Heart right ventricle (tissue), 16 donors: ENCODE results near the gene GPR52. TPM values are rescaled to one million over a fixed set of nuclear protein-coding genes. Genes with fewer than 3 reads are reported as not detected.

ENCODE experiments used
- ATAC-seq, 8 donors: fragments of 200-7000 bp; cut with Tn5 transposase; one replicate each; pipeline ENCODE4 v1.9.1; 2020; ENCODE audit warnings: mild to moderate bottlenecking in 8 of 8, moderate library complexity in 8 of 8, moderate number of reproducible peaks in 1 of 8
- DNase-seq, 2 donors: peaks; one replicate each; pipeline ENCODE4 v3.0.0-alpha.2; 2020
- H3K27ac ChIP-seq, 10 donors: fragments of 200-600 bp; sonication (generic) in 2 of 10; one replicate each; pipeline versions ENCODE4 v1.5.0 to v1.8.0; 2020 to 2022; ENCODE audit warnings: mild to moderate bottlenecking in 3 of 10
- H3K27me3 ChIP-seq, 7 donors: fragments of 200-600 bp; one replicate each; pipeline ENCODE4 v1.8.0; 2021 to 2022; ENCODE audit warnings: mild to moderate bottlenecking in 2 of 7
- H3K36me3 ChIP-seq, 9 donors: fragments of 200-600 bp; sonication (generic) in 1 of 9; one replicate each; pipeline versions ENCODE4 v1.5.0 to v1.8.0; 2020 to 2022; ENCODE audit warnings: mild to moderate bottlenecking in 2 of 9
- H3K4me1 ChIP-seq, 9 donors: fragments of 200-600 bp; sonication (generic) in 1 of 9; one replicate each; pipeline versions ENCODE4 v1.5.0 to v1.8.0; 2020 to 2022; ENCODE audit warnings: mild to moderate bottlenecking in 4 of 9
- H3K4me3 ChIP-seq, 10 donors: fragments of 200-600 bp; sonication (generic) in 2 of 10; one replicate each; pipeline versions ENCODE4 v1.5.0 to v1.8.0; 2020 to 2022; ENCODE audit warnings: mild to moderate bottlenecking in 7 of 10, moderate library complexity in 2 of 10
- H3K9me3 ChIP-seq, 11 donors: fragments of 200-600 bp in 10 of 11; sonication (generic) in 2 of 11; one replicate each; pipeline versions ENCODE4 v1.5.0 to v1.8.0; 2013 to 2022; ENCODE audit warnings: mild to moderate bottlenecking in 2 of 11, control low read depth in 1 of 11, moderate library complexity in 1 of 11
- CTCF ChIP-seq, 9 donors: fragments of 200-600 bp; sonication (generic) in 2 of 9; IDR thresholded peaks; one replicate each; pipeline versions ENCODE4 v1.5.0 to v1.8.0; 2021 to 2022; ENCODE audit warnings: antibody characterized with exemption in 9 of 9, mild to moderate bottlenecking in 5 of 9, moderate library complexity in 1 of 9
- WGBS, 2 donors: extraction: QIAGEN DNeasy Blood & Tissue Kit; methylation state at CpG; one replicate each; pipeline ENCODE4 v1.1.7; 2013; ENCODE audit warnings: inconsistent platforms in 1 of 2; 5-methylcytosine and 5-hydroxymethylcytosine counted together
- intact Hi-C, 10 donors: fragments of 100-400 bp; cut with DNase I; formaldehyde crosslinking; loops; one replicate each; pipeline versions ENCODE4 v1.11.1 to v1.14.2; 2022
- polyA plus RNA-seq, 2 donors: library from polyadenylated mRNA; stranded (reverse); fragments of 200-250 nt; gene quantifications; one replicate each; pipeline ENCODE4 v1.2.3, GENCODE V29; 2013
- total RNA-seq, 10 donors: library from RNA; stranded (reverse); fragmentation: NEBNext Ultra II Directional in 3 of 10; extraction: Animal tissue kit (Norgen Biotek cat#: 25700) in 3 of 10; gene quantifications; one replicate each; pipeline versions ENCODE4 v1.2.1 to v1.2.4, GENCODE V29; 2021 to 2023
- donor health status: Arrhythmogenic right ventricular cardiomyopathy.
- donor health status: ischemic (EF 13 %, LVEDD 7.1; RV severe dilation, severe dysfunction).
- donor health status: healthy with polysubstance abuse.
- donor health status: DM: no; HTN: yes; CAD: no.
- donor health status: DM: no; HTN: no; CAD: no.
- donor health status: ischemic (EF 25% LVEDD 6.9; RV normal size, moderate dysfunction).
- donor health status: ischemic (EF 25% LVEDD 5.7; RV mildly dilated, moderate dysfunction).
- donor health status: healthy.
- donor health status: DM: yes; HTN: yes; CAD: no.
- donor health status: Ischemic cardiomyopathy.
- donor health status: ischemic (EF 35%, LVEDD 5.7; RV mildly dilated, moderate dysfunction).
- donor health status: nonischemic (EF 11% LVEDD 7.7; RV severe dilation, severe dysfunction).
- donor health status: DM: yes; HTN: yes; CAD: no.
- donor health status: PGD.
- donor health status: ischemic (EF 29% LVEDD 5.4; RV normal size, mild dysfunction).
- donor health status: nonischemic (EF 23%, LVEDD 6.1; RV moderate dilation, normal function).

Gene GPR52
- total and polyA plus RNA-seq, 12 donors = 0.29 to 2.9 (median 1.4) TPM; not detected in 1

GRCh38 chr1:174425121-174425520 lies 22.6 kb upstream of the GPR52 start:
- H3K27me3 ChIP-seq = no peaks in the 10 kb centered on the region
- intact Hi-C loops = no loop called here
- DNase-seq (no peak), ATAC-seq (no peak)
- H3K4me1 ChIP-seq = no peaks in the 10 kb centered on the region
- H3K4me3 ChIP-seq = no peak overlapping the region
- TF ChIP-seq CTCF (IDR thresholded peaks at IDR 0.05) = no peak
- no peaks in the 10 kb centered on the region for H3K36me3 ChIP-seq
- H3K9me3 ChIP-seq = no peaks in the 10 kb centered on the region
- H3K27ac ChIP-seq = no peak overlapping the region

GRCh38 chr1:174426153-174426552 lies 21.6 kb upstream of the GPR52 start:
- Histone ChIP-seq H3K4me3 (no peak overlapping the region), H3K4me1 (no peaks in the 10 kb centered on the region), H3K9me3 (no peaks in the 10 kb centered on the region), H3K36me3 (no peaks in the 10 kb centered on the region), H3K27me3 (no peaks in the 10 kb centered on the region), H3K27ac (no peak overlapping the region)
- ATAC-seq (no peak), DNase-seq (no peak)
- 95 to 96% methylated on average over 3 of the region's 3 CpGs for WGBS, 2 donors
- intact Hi-C loops = no loop called here
- TF ChIP-seq CTCF (IDR thresholded peaks at IDR 0.05) = no peak

GRCh38 chr1:174428033-174428432 lies 19.7 kb upstream of the GPR52 start:
- H3K27ac ChIP-seq = no peak overlapping the region
- no peaks in the 10 kb centered on the region for H3K9me3 ChIP-seq
- H3K36me3 ChIP-seq = no peaks in the 10 kb centered on the region
- H3K4me1 ChIP-seq = no peaks in the 10 kb centered on the region
- no peak for TF ChIP-seq CTCF (IDR thresholded peaks at IDR 0.05)
- intact Hi-C loops = no loop called here
- no peaks in the 10 kb centered on the region for H3K27me3 ChIP-seq
- H3K4me3 ChIP-seq = no peak overlapping the region
- DNase-seq (no peak), ATAC-seq (no peak)
- 70 to 79% methylated on average over 3 of the region's 3 CpGs for WGBS, 2 donors

GRCh38 chr1:174428739-174429138 lies 19.0 kb upstream of the GPR52 start:
- no peak for TF ChIP-seq CTCF (IDR thresholded peaks at IDR 0.05)
- Histone ChIP-seq H3K27ac (no peak overlapping the region), H3K4me1 (no peaks in the 10 kb centered on the region), H3K4me3 (no peak overlapping the region), H3K27me3 (no peaks in the 10 kb centered on the region), H3K36me3 (no peaks in the 10 kb centered on the region), H3K9me3 (no peaks in the 10 kb centered on the region)
- DNase-seq (no peak), ATAC-seq (no peak)
- intact Hi-C loops = no loop called here

GRCh38 chr1:174433451-174433850 lies 14.3 kb upstream of the GPR52 start:
- Histone ChIP-seq H3K27ac (no peak overlapping the region), H3K4me3 (no peak overlapping the region), H3K4me1 (no peaks in the 10 kb centered on the region), H3K36me3 (no peaks in the 10 kb centered on the region), H3K27me3 (no peaks in the 10 kb centered on the region), H3K9me3 (peaks cover 0 to 16% (median 0%) of the 10 kb centered on the region in 11 donors)
- ATAC-seq (no peak), DNase-seq (no peak)
- intact Hi-C loops = no loop called here
- 95 to 98% methylated on average over 1 of the region's 1 CpG for WGBS, 2 donors
- no peak for TF ChIP-seq CTCF (IDR thresholded peaks at IDR 0.05)
